ENCODE results near the gene WDR86. TPM values are rescaled to one million over a fixed set of nuclear protein-coding genes. Genes with fewer than 3 reads are reported as not detected.

Gene WDR86
- total RNA-seq, 1 experiment from 2014 or later = 24.4 TPM

GRCh38 chr7:151397026-151397425 lies 12.8 kb downstream of the WDR86 start:
- ChIA-PET POLR2A (no interaction called here), CTCF (interaction anchor here (1.4 kb wide), 1 partner anchor 51 kb away, joined by 4 read pairs; no protein-coding TSS in a partner anchor)
- ATAC-seq = no peak

GRCh38 chr7:151396328-151396970 lies 13.4 kb downstream of the WDR86 start:
- CTCF ChIA-PET = interaction anchor here (0.6 to 1.4 kb wide), 3 partner anchors 51 to 81 kb away, joined by 3 to 4 read pairs (median 4); no protein-coding TSS in a partner anchor
- peaks cover 8% of the 10 kb centered on the region for H3K9me3 Mint-ChIP-seq

More at GRCh38 chr7:151397026-151397425, 12.8 kb downstream of the WDR86 start:
- DNase-seq (ENCODE audit: low spot score) = no peak
- peaks cover 13% of the 10 kb centered on the region for H3K36me3 Mint-ChIP-seq
- no peak overlapping the region for H3K27ac Mint-ChIP-seq
- no peaks in the 10 kb centered on the region for H3K27me3 Mint-ChIP-seq (ENCODE audit: low read depth)
- TF ChIP-seq ZNF423 (CRISPR knock-in tag; IDR thresholded peaks at IDR 0.05) = no peak
- peaks cover 8% of the 10 kb centered on the region for H3K9me3 Mint-ChIP-seq
- peaks cover 16% of the 10 kb centered on the region for H3K4me1 Mint-ChIP-seq
- no peak overlapping the region for H3K4me3 Mint-ChIP-seq

GRCh38 chr7:151395036-151395367 lies 14.8 kb downstream of the WDR86 start:
- no peak for DNase-seq (ENCODE audit: low spot score)
- ATAC-seq = peak; percentile 26; the same call in 1 of the 2 replicates
- CTCF ChIA-PET = interaction anchor here (1.2 kb wide), 1 partner anchor 53 kb away, joined by 4 read pairs; no protein-coding TSS in a partner anchor

More at GRCh38 chr7:151396328-151396970, 13.4 kb downstream of the WDR86 start:
- Mint-ChIP-seq H3K4me3 (no peak overlapping the region), H3K4me1 (peaks cover 15% of the 10 kb centered on the region), H3K27ac (no peak overlapping the region), H3K27me3 (ENCODE audit: low read depth) (no peaks in the 10 kb centered on the region), H3K36me3 (peaks cover 13% of the 10 kb centered on the region)
- POLR2A ChIA-PET = interaction anchor here (0.8 kb wide), 1 partner anchor 9 kb away, joined by 3 read pairs; no protein-coding TSS in a partner anchor
- no peak for DNase-seq (ENCODE audit: low spot score)
- TF ChIP-seq ZNF416 (CRISPR knock-in tag; IDR thresholded peaks at IDR 0.05) = no peak
- TF ChIP-seq TCF7 (CRISPR knock-in tag; IDR thresholded peaks at IDR 0.05; ENCODE audit: low read depth) = no peak
- TF ChIP-seq E2F5 (CRISPR knock-in tag; IDR thresholded peaks at IDR 0.05) = no peak
- no peak for TF ChIP-seq ARID4B (CRISPR knock-in tag; IDR thresholded peaks at IDR 0.05; ENCODE audit: borderline replicate concordance)
- no peak for TF ChIP-seq ZBTB21 (CRISPR knock-in tag; IDR thresholded peaks at IDR 0.05; ENCODE audit: borderline replicate concordance)
- 0 out of 2 replicates have a peak, but pooled peaks have one; percentile 29 for TF ChIP-seq ZNF423 (CRISPR knock-in tag; IDR thresholded peaks at IDR 0.05)
- ATAC-seq = no peak

GRCh38 chr7:151394076-151395035 lies 15.5 kb downstream of the WDR86 start:
- DNase-seq (ENCODE audit: low spot score) (no peak), ATAC-seq (no peak)
- ChIA-PET CTCF (interaction anchor here (1.2 kb wide), 1 partner anchor 54 kb away, joined by 4 read pairs; no protein-coding TSS in a partner anchor), POLR2A (no interaction called here)
- Mint-ChIP-seq H3K36me3 (peaks cover 13% of the 10 kb centered on the region), H3K4me3 (no peak overlapping the region), H3K4me1 (peaks cover 9% of the 10 kb centered on the region), H3K27ac (no peak overlapping the region), H3K9me3 (peaks cover 8% of the 10 kb centered on the region), H3K27me3 (ENCODE audit: low read depth) (no peaks in the 10 kb centered on the region)
- TF ChIP-seq NFYB (CRISPR knock-in tag; conservative IDR thresholded peaks at IDR 0.05; ENCODE audit: low read depth) (no peak), ZNF317 (CRISPR knock-in tag; IDR thresholded peaks at IDR 0.05; ENCODE audit: borderline replicate concordance, low read depth) (no peak), ESRRA (CRISPR knock-in tag; IDR thresholded peaks at IDR 0.05; ENCODE audit: borderline replicate concordance) (no peak), MXD4 (CRISPR knock-in tag; IDR thresholded peaks at IDR 0.05; ENCODE audit: borderline replicate concordance) (no peak), NR1H2 (CRISPR knock-in tag; IDR thresholded peaks at IDR 0.05) (no peak)

More at GRCh38 chr7:151395036-151395367, 14.8 kb downstream of the WDR86 start:
- Mint-ChIP-seq H3K4me1 (peaks cover 13% of the 10 kb centered on the region), H3K27me3 (ENCODE audit: low read depth) (no peaks in the 10 kb centered on the region), H3K4me3 (no peak overlapping the region), H3K9me3 (peaks cover 8% of the 10 kb centered on the region), H3K27ac (no peak overlapping the region), H3K36me3 (peaks cover 13% of the 10 kb centered on the region)
- POLR2A ChIA-PET = no interaction called here
- TF ChIP-seq TEAD4 (CRISPR knock-in tag; IDR thresholded peaks at IDR 0.05) (no peak), NFYB (CRISPR knock-in tag; conservative IDR thresholded peaks at IDR 0.05; ENCODE audit: low read depth) (no peak), FOXK1 (CRISPR knock-in tag; IDR thresholded peaks at IDR 0.05) (no peak), ESRRA (CRISPR knock-in tag; IDR thresholded peaks at IDR 0.05; ENCODE audit: borderline replicate concordance) (no peak), EMX1 (CRISPR knock-in tag; IDR thresholded peaks at IDR 0.05) (no peak), ZNF138 (CRISPR knock-in tag; conservative IDR thresholded peaks at IDR 0.05) (no peak), GTF2I (CRISPR knock-in tag; conservative IDR thresholded peaks at IDR 0.05) (no peak)
